HUDEP-2 (cell line): ENCODE data around the gene KRTAP6-1.

Experiments
- DNase-seq, 76 experiments: peaks; one replicate each; lab custom pipeline; 2025; ENCODE audit not compliant: unreplicated experiment in 76 of 76; lab: John Stamatoyannopoulos, UW

KRTAP6-1 gene

DNA sequence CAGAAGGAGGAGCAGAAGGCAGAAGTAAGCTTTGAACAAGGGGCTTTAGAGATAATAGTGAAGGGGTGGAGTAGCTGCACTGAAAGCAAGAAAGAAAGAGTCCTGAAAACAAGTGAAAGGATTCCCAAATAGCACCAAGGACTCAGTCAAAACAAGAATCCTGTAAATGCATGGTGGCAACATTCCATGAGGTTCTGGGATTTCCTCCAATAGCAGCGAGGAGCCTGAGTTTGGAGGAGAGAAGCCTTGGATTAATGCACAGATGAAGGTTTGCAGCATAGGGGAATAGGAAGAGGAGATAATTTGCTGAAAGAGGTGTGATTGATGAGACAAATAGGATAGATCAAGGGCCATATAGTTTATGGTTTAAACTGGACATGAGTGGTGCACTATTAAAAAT lies 34.4 kb downstream of the KRTAP6-1 start:
- DNase-seq: no peak

DNA sequence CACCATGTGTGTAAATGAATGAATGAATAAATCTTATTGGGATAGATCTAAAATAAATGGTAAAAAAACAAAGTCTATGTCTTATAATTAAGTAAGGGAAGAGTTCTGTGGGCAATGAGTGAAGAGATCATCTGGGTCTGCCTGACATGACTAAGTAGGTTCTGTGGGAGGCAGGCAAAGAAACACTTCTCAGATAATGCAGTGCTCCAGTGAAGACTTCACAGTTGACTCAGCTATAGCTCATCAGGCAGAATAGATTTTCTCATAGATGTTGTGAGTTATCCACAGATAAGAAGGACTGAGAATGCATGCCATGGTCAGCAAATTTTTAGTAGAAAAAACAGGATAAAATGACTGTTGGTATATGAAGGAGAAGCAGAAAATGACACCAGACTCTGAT lies 36.0 kb downstream of the KRTAP6-1 start:
- DNase-seq: no peak

DNA sequence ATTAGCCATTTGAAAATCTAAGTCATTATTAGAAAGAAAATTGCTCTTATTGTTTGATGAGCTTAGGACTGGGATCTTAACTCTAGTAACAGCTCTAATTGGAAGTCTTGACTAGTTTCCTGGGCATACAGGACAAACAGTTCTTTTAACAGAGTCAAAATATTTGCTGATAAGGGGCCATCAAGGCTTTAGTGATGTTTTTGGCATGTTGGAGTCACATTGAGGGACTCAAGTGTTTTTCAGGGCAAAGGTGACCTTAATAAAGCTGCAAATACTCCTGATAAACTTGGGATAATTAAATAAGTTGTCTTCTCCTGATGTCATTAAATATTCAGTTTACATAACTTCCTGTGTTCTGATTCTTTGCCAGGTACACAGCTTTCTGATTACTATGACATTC lies 46.1 kb downstream of the KRTAP6-1 start:
- DNase-seq: no peak

DNA sequence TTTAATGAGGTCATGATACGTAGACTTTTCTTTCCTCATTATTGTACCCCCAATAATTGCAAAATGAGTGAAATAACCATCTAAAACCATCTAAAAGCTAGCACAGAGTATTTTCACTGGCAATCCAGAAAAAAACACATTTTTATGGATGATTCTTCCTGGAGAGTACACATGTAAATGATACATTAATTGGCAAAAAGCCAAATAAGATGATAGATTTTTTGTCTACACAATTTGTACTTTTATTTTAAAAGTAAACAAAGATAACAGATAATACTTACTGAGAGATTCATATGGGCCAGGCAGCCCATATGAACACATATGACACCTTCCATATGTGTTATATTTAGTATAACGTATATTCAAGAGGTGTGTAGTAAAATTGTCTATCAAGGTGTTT lies 50.1 kb downstream of the KRTAP6-1 start:
- DNase-seq: no peak
